Adrenal gland (tissue), 12 donors: Measurements from ENCODE around the gene FRAT2. TPM values are rescaled to one million over a fixed set of nuclear protein-coding genes. Genes with fewer than 3 reads are reported as not detected.

Experiments
- DNase-seq, 7 donors: peaks; one replicate each; pipeline ENCODE4 v3.0.0-alpha.2; 2019 to 2020
- H3K27ac ChIP-seq, 5 donors: fragments of 200-600 bp; sonication (generic) in 4 of 5; 1 replicate in 3 of 5; 2 replicates in 2 of 5; pipeline versions ENCODE4 v1.5.1 to v1.8.0; 2016 to 2020; ENCODE audit warnings: mild to moderate bottlenecking in 1 of 5
- H3K27me3 ChIP-seq: fragments of 200-600 bp; 2 replicates; pipeline ENCODE4 v1.8.0; 2021
- H3K36me3 ChIP-seq, 2 donors: fragments of 200-600 bp; replicated peaks in 1 of 2; 1 replicate in 1 of 2; 2 replicates in 1 of 2; pipeline versions ENCODE4 v1.5.1 to v1.8.0; 2018 to 2022
- H3K4me1 ChIP-seq, 2 donors: fragments of 200-600 bp; replicated peaks in 1 of 2; 1 replicate in 1 of 2; 2 replicates in 1 of 2; pipeline versions ENCODE4 v1.5.1 to v1.8.0; 2018 to 2021
- H3K4me3 ChIP-seq, 4 donors: fragments of 200-600 bp; sonication (generic) in 3 of 4; one replicate each; pipeline ENCODE4 v1.5.1; 2016 to 2018
- H3K9me3 ChIP-seq, 3 donors: fragments of 200-600 bp; sonication (generic) in 1 of 3; replicated peaks in 1 of 3; 1 replicate in 2 of 3; 2 replicates in 1 of 3; pipeline versions ENCODE4 v1.5.1 to v1.8.0; 2016 to 2021
- CTCF ChIP-seq, 6 experiments: fragments of 450-650 bp in 4 of 6; fragments of 200-600 bp in 2 of 6; sonication (generic) in 1 of 6; IDR thresholded peaks; 1 replicate in 5 of 6; 2 replicates in 1 of 6; pipeline versions ENCODE4 v1.5.1 to v1.8.0; 2016 to 2021; ENCODE audit warnings: antibody characterized with exemption in 6 of 6, mild to moderate bottlenecking in 2 of 6, moderate library complexity in 1 of 6
- POLR2A ChIP-seq, 2 donors: fragments of 450-650 bp; IDR thresholded peaks; one replicate each; pipeline ENCODE4 v1.6.1; 2017; ENCODE audit warnings: antibody characterized with exemption in 2 of 2, mild to moderate bottlenecking in 2 of 2, moderate library complexity in 1 of 2
- WGBS, 4 donors: extraction: QIAGEN DNeasy Blood & Tissue Kit in 2 of 4; methylation state at CpG; one replicate each; pipeline versions ENCODE4 v1.1.5 to v1.1.7; 2013 to 2017; 5-methylcytosine and 5-hydroxymethylcytosine counted together
- intact Hi-C, 2 donors: fragments of 100-400 bp; cut with DNase I; formaldehyde crosslinking; loops; one replicate each; pipeline versions ENCODE4 v1.14.1 to v1.15.0; 2022 to 2023
- polyA plus RNA-seq, 3 donors: library from polyadenylated mRNA; stranded (reverse); fragments of 200-250 nt in 2 of 3; fragments of 350-450 nt in 1 of 3; fragmentation: Illumina TruSeq in 1 of 3; extraction: RNeasy Lipid Tissue Mini Kit (QIAGEN cat#74804) in 1 of 3; gene quantifications; one replicate each; pipeline ENCODE4 v1.2.3, GENCODE V29; 2013 to 2014
- total RNA-seq, 9 donors: library from RNA; depleted of rRNA in 4 of 9; stranded (reverse); fragments of >200 nt in 4 of 9; fragments of 120-200 nt in 1 of 9; fragmentation: NEBNext Ultra II Directional in 1 of 9; extraction: Animal tissue kit (Norgen Biotek cat#: 25700) in 1 of 9; gene quantifications; one replicate each; pipeline versions ENCODE4 v1.1.0 to v1.2.4, GENCODE V29; 2013 to 2023
- donor health status: healthy with polysubstance abuse.
- donor health status: Bipolar disorder and iron deficiency.
- donor health status: DM: yes; HTN: yes; CAD: no.
- donor health status: DM: no; HTN: no; CAD: no.
- donor health status: DM: no; HTN: no; CAD: no.
- donor health status: DM: yes; HTN: yes; CAD: no.

The FRAT2 gene
- total and polyA plus RNA-seq, 12 donors = 2.8 to 17.9 (median 7.7) TPM

GRCh38 chr10:97361537-97361901 lies 27.0 kb upstream of the FRAT2 start:
- intact Hi-C loops = no loop called here
- TF ChIP-seq CTCF (IDR thresholded peaks at IDR 0.05) = no peak
- DNase-seq = peak in 1 of 7 donors; percentile 32
- H3K4me1 ChIP-seq = peaks cover 0 to 4% of the 10 kb centered on the region in 2 donors
- H3K9me3 ChIP-seq = no peaks in the 10 kb centered on the region
- no peak overlapping the region for H3K4me3 ChIP-seq
- no peak overlapping the region for H3K27ac ChIP-seq
- H3K27me3 ChIP-seq = no peaks in the 10 kb centered on the region
- peaks cover 0 to 39% of the 10 kb centered on the region in 2 donors for H3K36me3 ChIP-seq
- 82 to 88% (median 84%) methylated on average over 10 to 11 of the region's 11 CpGs for WGBS, 4 donors

- WGBS, 4 donors = 89 to 95% (median 93%) methylated on average over 9 to 11 of the region's 11 CpGs
- Histone ChIP-seq H3K27ac (no peak overlapping the region), H3K9me3 (no peaks in the 10 kb centered on the region), H3K27me3 (no peaks in the 10 kb centered on the region), H3K36me3 (peaks cover 0 to 38% of the 10 kb centered on the region in 2 donors), H3K4me3 (no peak overlapping the region), H3K4me1 (peaks cover 0 to 4% of the 10 kb centered on the region in 2 donors)
- intact Hi-C loops = no loop called here
- TF ChIP-seq CTCF (IDR thresholded peaks at IDR 0.05) = no peak
- no peak for TF ChIP-seq POLR2A (IDR thresholded peaks at IDR 0.05)
- no peak for DNase-seq
These were observed 26.4 kb upstream of the FRAT2 start for GRCh38 chr10:97360705-97361536.

- DNase-seq = peak in 2 of 7 donors; percentile 16 to 30
- Histone ChIP-seq H3K36me3 (peaks cover 0 to 21% of the 10 kb centered on the region in 2 donors), H3K4me1 (peaks cover 0 to 4% of the 10 kb centered on the region in 2 donors), H3K27me3 (no peaks in the 10 kb centered on the region), H3K9me3 (no peaks in the 10 kb centered on the region), H3K4me3 (no peak overlapping the region), H3K27ac (no peak overlapping the region)
- WGBS, 4 donors = 38 to 67% (median 47%) methylated on average over 2 to 3 of the region's 3 CpGs
- intact Hi-C loops = no loop called here
- TF ChIP-seq CTCF (IDR thresholded peaks at IDR 0.05) = no peak
- no peak for TF ChIP-seq POLR2A (IDR thresholded peaks at IDR 0.05)
These were observed 24.3 kb upstream of the FRAT2 start for GRCh38 chr10:97358781-97359180.

GRCh38 chr10:97358349-97358748 lies 23.8 kb upstream of the FRAT2 start:
- no peak for DNase-seq
- Histone ChIP-seq H3K9me3 (no peaks in the 10 kb centered on the region), H3K36me3 (peaks cover 0 to 16% of the 10 kb centered on the region in 2 donors), H3K27ac (no peak overlapping the region), H3K4me3 (no peak overlapping the region), H3K27me3 (no peaks in the 10 kb centered on the region), H3K4me1 (peaks cover 0 to 4% of the 10 kb centered on the region in 2 donors)
- 96 to 99% (median 96%) methylated on average over 4 of the region's 4 CpGs for WGBS, 4 donors
- intact Hi-C loops = no loop called here
- TF ChIP-seq CTCF (IDR thresholded peaks at IDR 0.05) (no peak), POLR2A (IDR thresholded peaks at IDR 0.05) (no peak)
